ENCODE measurements around the gene PIEZO2. TPM values are rescaled to one million over a fixed set of nuclear protein-coding genes. Genes with fewer than 3 reads are reported as not detected.

Gene PIEZO2
- total RNA-seq, 1 donor from 2014 or later: 4.2 TPM

GRCh38 chr18:10913919-10914318 is 235.4 kb downstream of the PIEZO2 start:
- TF ChIP-seq, protein P1, sequence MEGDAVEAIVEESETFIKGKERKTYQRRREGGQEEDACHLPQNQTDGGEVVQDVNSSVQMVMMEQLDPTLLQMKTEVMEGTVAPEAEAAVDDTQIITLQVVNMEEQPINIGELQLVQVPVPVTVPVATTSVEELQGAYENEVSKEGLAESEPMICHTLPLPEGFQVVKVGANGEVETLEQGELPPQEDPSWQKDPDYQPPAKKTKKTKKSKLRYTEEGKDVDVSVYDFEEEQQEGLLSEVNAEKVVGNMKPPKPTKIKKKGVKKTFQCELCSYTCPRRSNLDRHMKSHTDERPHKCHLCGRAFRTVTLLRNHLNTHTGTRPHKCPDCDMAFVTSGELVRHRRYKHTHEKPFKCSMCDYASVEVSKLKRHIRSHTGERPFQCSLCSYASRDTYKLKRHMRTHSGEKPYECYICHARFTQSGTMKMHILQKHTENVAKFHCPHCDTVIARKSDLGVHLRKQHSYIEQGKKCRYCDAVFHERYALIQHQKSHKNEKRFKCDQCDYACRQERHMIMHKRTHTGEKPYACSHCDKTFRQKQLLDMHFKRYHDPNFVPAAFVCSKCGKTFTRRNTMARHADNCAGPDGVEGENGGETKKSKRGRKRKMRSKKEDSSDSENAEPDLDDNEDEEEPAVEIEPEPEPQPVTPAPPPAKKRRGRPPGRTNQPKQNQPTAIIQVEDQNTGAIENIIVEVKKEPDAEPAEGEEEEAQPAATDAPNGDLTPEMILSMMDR (IDR thresholded peaks at IDR 0.05): no peak
- TF ChIP-seq EZH2phosphoT487 (IDR thresholded peaks at IDR 0.05) (no peak), EZH2 (IDR thresholded peaks at IDR 0.05) (no peak)
- H3K36me3 Mint-ChIP-seq: no peaks in the 10 kb centered on the region
- no peak overlapping the region for H3K4me3 Mint-ChIP-seq

DNA sequence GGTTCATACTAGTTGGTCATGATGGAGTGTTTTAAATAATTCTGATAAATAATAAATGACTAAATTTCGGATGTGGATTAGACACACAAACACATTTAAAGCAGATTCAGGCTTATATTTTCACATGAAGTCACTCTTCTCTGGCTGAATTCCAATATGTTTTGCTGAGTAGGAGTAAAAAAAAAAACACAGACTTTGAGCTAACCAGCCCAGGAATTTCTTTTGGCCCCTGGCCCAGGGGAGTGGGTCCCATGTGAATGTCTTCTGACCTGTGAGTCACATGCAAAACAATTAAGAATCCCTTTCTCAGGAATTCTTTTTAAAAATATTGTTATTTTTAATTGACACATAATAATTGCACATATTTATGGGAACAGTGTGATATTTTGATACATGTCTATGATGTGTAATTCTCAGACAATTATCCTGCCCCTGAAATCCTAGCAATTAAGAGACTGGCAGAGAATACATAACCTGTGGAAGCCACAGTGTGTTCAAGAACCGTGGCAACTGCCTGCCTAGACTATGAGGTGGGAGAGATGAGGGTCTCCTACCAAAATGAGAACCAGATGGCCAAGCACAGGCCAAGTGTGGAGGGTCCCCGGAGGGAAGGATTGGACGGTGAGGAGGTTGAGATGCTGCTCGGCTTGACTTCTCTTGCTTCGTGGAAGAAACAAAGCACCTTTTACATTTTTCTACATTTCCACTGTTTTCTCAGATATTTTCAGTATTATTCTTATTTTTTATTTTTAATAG is 236.4 kb downstream of the PIEZO2 start:
- TF ChIP-seq EZH2phosphoT487 (IDR thresholded peaks at IDR 0.05): no peak
- TF ChIP-seq, protein P1 (IDR thresholded peaks at IDR 0.05): no peak
- TF ChIP-seq EZH2 (IDR thresholded peaks at IDR 0.05): no peak
- no peak overlapping the region for H3K27ac ChIP-seq

More at GRCh38 chr18:10913919-10914318, 235.4 kb downstream of the PIEZO2 start:
- Histone ChIP-seq H3K4me2 (no peak overlapping the region), H3K4me1 (no peaks in the 10 kb centered on the region), H3K27me3 (no peaks in the 10 kb centered on the region), H3K9me3 (ENCODE audit: low read depth) (no peaks in the 10 kb centered on the region), H3K79me2 (ENCODE audit: low read depth) (no peaks in the 10 kb centered on the region), H4K20me1 (ENCODE audit: low read depth) (no peaks in the 10 kb centered on the region), H2AFZ (replicated peaks) (no peak overlapping the region), H3K9ac (no peak overlapping the region), H3K27ac (no peak overlapping the region), H3K36me3 (no peaks in the 10 kb centered on the region), H3K4me3 (no peak overlapping the region), H3F3A (ENCODE audit: low read depth) (no peaks in the 10 kb centered on the region)
- Mint-ChIP-seq H3K9me3 (peaks cover 3% of the 10 kb centered on the region), H3K4me1 (no peaks in the 10 kb centered on the region), H3K27me3 (ENCODE audit: insufficient read depth, low read depth) (no peaks in the 10 kb centered on the region), H3K27ac (no peak overlapping the region)
- DNase-seq (ENCODE audit: low spot score): no peak

DNA sequence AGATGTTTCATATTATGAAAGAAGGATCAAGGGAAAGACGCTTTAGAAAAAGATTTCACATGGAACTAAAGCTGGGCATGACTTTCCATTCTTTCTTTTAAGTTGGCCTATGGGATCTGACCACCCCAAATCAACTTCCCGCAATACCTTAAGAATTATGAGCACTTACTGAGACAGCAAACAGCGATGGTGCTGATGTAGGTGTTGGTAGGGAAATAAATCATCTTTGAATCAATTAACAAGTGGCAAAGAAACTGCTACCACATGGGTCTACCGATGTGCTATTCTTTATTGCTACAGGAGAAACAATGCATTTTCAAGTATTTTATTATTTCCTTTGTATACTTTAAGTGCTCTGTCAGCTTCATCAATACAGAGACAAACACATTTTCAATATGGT is 239.6 kb downstream of the PIEZO2 start:
- Mint-ChIP-seq H3K27ac (no peak overlapping the region), H3K36me3 (no peaks in the 10 kb centered on the region), H3K9me3 (peaks cover 3% of the 10 kb centered on the region), H3K4me3 (no peak overlapping the region), H3K27me3 (ENCODE audit: insufficient read depth, low read depth) (peaks cover 2% of the 10 kb centered on the region), H3K4me1 (no peaks in the 10 kb centered on the region)
- no peaks in the 10 kb centered on the region for H3K36me3 ChIP-seq
- no peaks in the 10 kb centered on the region for H3K79me2 ChIP-seq (ENCODE audit: low read depth)
- H3K27me3 ChIP-seq: no peaks in the 10 kb centered on the region
- H3K4me3 ChIP-seq: no peak overlapping the region
- H3K4me1 ChIP-seq: no peaks in the 10 kb centered on the region
- no peak overlapping the region for H3K4me2 ChIP-seq
- H2AFZ ChIP-seq (replicated peaks): no peak overlapping the region
- H3K27ac ChIP-seq: no peak overlapping the region
- DNase-seq (ENCODE audit: low spot score): no peak
- no peaks in the 10 kb centered on the region for H4K20me1 ChIP-seq (ENCODE audit: low read depth)
- no peaks in the 10 kb centered on the region for H3K9me3 ChIP-seq (ENCODE audit: low read depth)
- no peak overlapping the region for H3K9ac ChIP-seq
- H3F3A ChIP-seq (ENCODE audit: low read depth): no peaks in the 10 kb centered on the region
- no peak for TF ChIP-seq EZH2phosphoT487 (IDR thresholded peaks at IDR 0.05)
- TF ChIP-seq, protein P1 (IDR thresholded peaks at IDR 0.05): no peak
- no peak for TF ChIP-seq EZH2 (IDR thresholded peaks at IDR 0.05)

More for the DNA sequence above, 236.4 kb downstream of the PIEZO2 start:
- Histone ChIP-seq H3K36me3 (no peaks in the 10 kb centered on the region), H2AFZ (replicated peaks) (no peak overlapping the region), H3F3A (ENCODE audit: low read depth) (no peaks in the 10 kb centered on the region), H3K4me2 (no peak overlapping the region), H3K9me3 (ENCODE audit: low read depth) (no peaks in the 10 kb centered on the region), H3K4me1 (no peaks in the 10 kb centered on the region), H4K20me1 (ENCODE audit: low read depth) (no peaks in the 10 kb centered on the region), H3K79me2 (ENCODE audit: low read depth) (no peaks in the 10 kb centered on the region), H3K27me3 (no peaks in the 10 kb centered on the region), H3K9ac (no peak overlapping the region), H3K4me3 (no peak overlapping the region)
- Mint-ChIP-seq H3K4me1 (no peaks in the 10 kb centered on the region), H3K27me3 (ENCODE audit: insufficient read depth, low read depth) (no peaks in the 10 kb centered on the region), H3K9me3 (peaks cover 3% of the 10 kb centered on the region), H3K36me3 (no peaks in the 10 kb centered on the region), H3K27ac (no peak overlapping the region), H3K4me3 (no peak overlapping the region)
- DNase-seq (ENCODE audit: low spot score): no peak
